ENCODE data around the gene ZBTB47.

DNA sequence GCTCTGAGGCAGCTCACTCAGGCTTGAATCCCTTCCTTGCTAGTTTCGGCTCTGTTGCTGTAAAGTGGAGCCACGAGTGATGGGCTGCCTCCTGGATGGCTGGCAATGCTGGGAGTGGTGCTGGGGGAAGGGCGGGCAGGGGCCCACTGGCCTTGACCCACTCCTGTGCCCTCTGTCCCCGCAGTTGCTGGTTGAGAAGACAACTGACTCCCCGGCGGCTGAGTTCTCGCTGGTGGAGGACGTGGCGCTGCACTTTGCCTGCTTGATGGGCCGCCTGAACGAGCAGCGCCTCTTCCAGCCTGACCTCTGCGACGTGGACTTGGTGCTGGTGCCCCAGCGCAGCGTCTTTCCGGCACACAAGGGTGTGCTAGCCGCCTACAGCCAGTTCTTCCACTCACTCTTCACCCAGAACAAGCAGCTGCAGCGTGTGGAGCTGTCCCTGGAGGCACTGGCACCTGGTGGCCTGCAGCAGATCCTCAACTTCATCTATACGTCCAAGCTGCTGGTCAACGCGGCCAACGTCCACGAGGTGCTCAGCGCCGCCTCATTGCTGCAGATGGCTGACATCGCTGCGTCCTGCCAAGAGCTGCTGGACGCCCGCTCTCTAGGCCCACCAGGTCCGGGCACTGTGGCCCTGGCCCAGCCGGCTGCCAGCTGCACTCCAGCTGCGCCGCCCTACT is 4.7 kb downstream of the ZBTB47 start:
- TF ChIP-seq POLR2A (IDR thresholded peaks at IDR 0.05) = no peak
- TF ChIP-seq, protein P1, sequence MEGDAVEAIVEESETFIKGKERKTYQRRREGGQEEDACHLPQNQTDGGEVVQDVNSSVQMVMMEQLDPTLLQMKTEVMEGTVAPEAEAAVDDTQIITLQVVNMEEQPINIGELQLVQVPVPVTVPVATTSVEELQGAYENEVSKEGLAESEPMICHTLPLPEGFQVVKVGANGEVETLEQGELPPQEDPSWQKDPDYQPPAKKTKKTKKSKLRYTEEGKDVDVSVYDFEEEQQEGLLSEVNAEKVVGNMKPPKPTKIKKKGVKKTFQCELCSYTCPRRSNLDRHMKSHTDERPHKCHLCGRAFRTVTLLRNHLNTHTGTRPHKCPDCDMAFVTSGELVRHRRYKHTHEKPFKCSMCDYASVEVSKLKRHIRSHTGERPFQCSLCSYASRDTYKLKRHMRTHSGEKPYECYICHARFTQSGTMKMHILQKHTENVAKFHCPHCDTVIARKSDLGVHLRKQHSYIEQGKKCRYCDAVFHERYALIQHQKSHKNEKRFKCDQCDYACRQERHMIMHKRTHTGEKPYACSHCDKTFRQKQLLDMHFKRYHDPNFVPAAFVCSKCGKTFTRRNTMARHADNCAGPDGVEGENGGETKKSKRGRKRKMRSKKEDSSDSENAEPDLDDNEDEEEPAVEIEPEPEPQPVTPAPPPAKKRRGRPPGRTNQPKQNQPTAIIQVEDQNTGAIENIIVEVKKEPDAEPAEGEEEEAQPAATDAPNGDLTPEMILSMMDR (IDR thresholded peaks at IDR 0.05) = no peak
